GM10847 (cell line): ENCODE measurements around the gene DDX42.
A peak's percentile ranks its signal among the peaks of the same experiment; 100 is the strongest.

Experiments
- POLR2A ChIP-seq: IDR thresholded peaks from 2 replicates; pipeline ENCODE4 v1.6.1; 2011; ENCODE audit not compliant: insufficient read length; ENCODE audit errors: extremely low read depth

The DDX42 gene

DNA sequence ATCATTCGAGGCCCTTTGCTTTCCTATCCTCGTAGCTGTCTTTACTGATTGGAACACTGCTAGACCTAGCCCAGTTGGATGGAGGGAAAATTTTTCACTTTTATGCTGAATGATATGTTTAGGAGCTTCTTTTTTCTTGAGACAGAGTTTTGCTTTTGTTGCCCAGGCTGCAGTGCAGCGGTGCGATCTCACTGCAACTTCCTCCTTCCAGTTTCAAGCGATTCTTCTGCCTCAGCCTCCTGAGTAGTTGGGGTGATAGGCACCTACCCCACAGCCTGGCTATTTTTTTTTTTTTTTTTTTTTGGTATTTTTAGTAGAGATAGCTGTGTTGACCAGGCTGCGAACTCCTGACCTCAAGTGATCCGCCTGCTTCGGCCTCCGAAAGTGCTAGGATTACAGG is 36.0 kb downstream of the DDX42 start:
- TF ChIP-seq POLR2A, result no peak

DNA sequence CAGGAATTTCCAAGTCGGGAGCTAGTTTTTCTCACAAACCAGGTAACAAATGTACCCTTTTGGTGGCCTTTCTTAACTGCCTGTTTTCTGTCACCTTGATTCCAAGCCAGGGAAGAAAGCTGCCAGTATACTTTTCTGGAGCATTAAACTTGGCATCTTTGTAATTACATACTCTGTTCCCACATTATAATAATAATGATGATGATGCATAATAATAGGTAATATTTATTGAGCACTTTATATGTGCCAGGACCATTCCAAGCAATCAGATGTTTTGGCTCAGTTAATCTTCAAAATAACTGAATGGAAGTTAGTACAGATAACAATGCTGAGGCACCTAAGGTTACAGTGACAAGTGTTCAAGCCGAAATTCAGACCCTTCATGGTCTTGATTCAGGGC is 42.2 kb downstream of the DDX42 start:
- no peak for TF ChIP-seq POLR2A

DNA sequence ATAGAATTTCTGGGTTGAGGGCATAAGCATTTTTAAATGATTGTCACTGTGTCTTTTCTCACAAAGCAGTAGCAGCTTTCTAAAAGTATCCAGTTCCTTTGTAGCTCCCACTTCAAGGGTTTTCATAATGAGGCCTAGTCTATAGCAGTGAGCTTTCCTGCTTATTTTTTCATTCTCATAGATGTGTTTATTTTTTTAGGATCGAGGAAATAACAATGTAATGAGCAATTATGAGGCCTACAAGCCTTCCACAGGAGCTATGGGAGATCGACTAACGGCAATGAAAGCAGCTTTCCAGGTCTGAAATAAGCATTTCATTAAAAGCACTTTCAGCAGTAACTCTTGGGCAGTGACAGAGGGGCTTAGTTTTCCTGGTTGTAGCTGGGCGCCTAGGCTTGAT is 42.7 kb downstream of the DDX42 start:
- TF ChIP-seq POLR2A, result no peak

DNA sequence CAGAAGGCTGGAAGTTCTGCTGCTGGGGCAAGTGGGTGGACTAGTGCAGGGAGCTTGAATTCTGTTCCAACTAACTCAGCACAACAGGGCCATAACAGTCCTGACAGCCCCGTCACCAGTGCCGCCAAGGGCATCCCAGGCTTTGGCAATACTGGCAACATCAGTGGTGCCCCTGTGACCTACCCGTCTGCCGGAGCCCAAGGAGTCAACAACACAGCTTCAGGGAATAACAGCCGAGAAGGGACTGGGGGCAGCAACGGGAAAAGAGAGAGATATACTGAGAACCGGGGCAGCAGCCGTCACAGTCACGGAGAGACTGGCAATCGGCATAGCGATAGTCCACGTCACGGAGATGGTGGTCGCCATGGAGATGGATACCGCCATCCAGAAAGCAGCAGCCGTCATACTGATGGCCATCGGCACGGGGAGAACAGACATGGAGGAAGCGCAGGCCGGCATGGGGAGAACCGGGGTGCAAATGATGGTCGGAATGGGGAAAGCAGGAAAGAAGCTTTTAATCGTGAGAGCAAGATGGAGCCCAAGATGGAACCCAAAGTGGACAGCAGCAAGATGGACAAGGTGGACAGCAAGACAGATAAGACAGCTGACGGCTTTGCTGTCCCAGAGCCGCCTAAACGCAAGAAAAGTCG is 43.9 kb downstream of the DDX42 start:
- TF ChIP-seq POLR2A, result no peak

DNA sequence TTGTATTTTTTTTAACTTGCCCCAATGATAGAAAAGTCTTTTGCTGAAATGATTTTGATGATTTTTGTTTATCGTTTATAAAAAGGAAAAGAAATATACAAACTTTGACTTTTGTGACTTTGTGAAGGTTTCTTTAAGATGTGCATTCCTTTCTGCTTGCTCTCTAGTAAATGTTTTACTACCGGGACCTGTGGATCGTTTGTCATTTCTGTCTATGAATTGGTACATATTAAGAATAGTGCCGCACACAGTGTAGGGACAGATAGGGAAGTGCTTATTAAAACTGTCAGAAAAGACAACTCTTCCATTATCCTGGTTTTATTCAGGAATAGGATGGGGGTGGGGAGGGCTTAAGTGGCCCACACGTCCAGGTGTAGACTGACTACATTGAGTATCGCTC is 45.2 kb downstream of the DDX42 start:
- no peak for TF ChIP-seq POLR2A

DNA sequence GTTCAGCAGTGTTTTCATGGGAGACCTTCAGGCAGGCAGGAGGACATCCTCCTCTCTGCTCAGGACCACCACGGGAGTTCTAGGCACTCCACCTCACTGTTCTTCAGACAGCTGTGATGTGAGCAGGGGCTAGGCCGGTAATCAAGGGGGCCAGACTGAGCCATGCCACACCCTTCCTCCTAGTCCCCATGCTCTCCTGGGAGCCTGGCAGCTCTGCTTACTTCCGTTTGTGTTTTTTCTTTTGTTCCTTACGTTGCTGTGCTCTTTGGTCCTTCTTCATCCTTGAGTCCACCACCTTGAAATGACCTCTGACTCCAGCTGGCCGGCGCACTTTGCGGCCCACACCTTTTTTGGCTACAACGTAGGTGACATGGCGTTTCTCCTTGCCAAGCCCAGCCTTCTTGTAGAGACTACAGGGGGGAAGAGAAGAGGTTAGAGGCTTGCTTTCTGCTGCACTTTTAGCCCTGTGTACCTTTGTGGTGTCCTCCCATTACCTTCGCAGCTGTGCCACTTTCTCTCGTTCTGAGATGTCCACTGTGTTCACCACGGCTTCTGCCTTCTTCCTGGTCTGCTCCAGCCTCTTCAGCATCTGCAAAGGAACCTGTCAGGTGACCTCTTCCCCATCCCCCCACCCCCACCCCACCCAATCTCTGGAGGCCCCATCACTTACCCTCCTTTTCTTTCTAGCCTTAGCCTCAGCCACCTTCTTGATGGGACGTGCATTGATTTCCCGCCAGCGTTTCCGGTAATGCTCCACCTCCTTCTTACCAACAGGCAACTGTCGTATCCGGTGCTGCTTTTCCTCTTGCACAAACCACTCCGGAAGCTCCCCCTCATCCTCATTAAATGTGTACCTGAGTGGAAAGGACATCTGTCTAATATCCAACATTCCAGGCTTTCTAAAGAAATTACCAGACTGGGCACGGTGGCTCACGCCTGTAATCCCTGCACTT is 45.9 kb downstream of the DDX42 start:
- TF ChIP-seq POLR2A, result no peak

DNA sequence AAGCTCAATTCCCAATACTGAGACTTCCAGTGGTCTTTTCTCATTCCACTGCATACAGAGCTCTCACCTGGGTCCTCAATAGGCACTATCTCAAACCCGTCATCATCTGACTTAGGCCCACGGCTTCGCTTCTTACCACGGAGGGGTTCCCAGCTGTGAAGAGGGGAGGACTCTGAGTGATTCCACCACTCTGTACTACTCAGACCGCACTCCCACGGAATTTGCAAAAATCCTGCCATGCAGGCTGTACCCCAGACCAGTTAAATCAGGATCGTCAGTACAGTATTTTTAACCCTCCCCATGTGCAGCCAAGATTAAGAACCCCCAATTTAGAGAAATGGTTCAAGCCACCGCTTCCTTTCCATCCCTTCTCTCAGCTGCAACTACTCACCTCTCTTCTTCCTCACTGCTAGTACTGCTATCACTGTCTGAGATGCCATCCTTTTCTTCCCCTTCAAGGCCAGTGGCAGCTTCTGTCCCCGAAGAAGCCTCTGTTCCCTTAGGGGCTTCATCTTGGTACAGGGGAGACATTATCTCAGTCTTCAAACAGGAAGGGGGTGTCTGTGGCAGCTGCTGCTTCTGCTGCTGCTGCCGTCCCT is 47.1 kb downstream of the DDX42 start:
- no peak for TF ChIP-seq POLR2A

DNA sequence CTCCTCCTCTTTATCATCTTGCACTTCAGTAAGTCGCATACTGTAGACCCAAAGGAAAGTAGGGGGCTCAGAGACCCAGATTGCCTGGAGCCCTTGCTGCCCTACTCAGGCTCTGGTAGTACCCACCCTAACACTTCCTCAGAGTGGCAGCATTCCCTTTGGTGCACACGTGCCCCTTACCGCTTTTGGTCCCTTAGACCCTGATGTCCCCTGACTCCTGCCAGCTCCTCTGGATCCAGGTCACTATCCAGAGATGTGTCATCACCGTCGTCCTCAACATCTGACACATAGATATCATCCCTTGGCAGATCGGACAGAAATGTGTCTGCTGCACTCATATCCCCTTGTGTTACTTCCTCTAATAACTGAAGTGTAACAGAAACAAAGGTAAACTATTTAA is 47.8 kb downstream of the DDX42 start:
- no peak for TF ChIP-seq POLR2A

DNA sequence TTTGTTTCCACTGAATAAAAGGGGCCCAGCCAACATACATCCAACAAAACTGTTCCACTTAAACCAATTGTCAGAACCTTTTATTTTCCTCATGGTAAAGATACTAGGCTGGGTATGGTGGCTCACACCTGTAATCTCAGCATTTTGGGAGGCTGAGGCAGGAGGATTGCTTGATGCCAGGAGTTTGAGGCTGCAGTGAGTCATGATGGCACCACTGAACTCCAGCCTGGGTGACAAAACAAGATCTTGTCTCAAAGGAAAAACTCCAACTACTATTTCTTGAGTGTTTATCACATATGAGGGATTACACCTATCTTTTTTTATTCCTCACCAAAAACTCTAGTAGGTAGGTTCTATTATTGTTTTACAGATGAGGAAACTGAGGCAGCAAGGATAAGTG is 48.6 kb downstream of the DDX42 start:
- no peak for TF ChIP-seq POLR2A

DNA sequence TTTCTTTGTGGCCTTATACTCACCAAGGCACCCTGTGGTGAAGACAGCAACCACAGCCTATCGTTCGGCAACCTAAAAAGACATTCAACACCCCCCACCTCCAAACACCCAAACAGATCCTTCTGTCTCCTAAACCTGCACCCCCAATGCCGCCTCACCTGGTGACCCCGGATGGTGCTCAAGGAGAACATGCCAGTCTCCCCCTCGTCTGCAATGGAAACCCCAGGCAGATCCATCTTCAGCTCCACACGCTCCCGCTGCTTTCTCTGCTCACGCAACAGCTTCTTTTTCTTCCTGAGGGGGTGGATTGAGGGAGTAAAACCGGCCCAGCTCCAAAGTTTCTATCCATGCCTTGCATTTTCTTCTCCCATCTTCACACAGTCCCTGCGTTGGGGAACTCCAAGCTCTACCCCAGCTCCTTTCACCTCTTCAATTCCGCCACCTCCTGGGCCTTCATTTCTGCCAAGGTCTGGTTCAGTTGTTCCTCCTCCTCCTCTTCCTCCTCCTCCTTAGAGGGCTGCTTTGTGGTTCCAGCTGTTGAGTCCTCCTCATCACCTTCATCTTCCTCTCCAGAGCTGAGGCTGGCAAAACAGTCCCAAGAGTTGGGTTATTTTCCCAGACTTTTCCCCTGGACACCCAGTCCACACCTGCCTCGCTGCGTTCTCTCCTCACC is 49.8 kb downstream of the DDX42 start:
- TF ChIP-seq POLR2A, result no peak

DNA sequence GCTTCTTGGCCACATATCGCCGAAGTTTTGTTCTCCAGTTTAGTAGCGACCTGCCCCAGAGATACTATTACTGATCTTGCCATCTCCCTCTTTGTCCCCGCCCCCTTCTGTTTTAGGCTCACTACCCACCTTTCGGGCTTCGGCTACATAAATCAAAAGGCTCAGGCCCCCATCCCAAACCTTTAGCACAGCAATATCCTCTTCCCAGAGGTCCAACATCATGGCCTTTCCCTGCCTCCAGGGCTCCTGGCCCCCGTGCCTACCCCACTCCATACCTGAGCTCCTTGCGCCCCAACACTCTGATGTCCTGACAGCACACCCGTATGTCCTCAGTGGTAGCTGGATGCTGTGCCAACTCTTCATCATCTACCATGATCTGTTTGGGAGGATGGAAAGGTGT is 50.4 kb downstream of the DDX42 start:
- no peak for TF ChIP-seq POLR2A

DNA sequence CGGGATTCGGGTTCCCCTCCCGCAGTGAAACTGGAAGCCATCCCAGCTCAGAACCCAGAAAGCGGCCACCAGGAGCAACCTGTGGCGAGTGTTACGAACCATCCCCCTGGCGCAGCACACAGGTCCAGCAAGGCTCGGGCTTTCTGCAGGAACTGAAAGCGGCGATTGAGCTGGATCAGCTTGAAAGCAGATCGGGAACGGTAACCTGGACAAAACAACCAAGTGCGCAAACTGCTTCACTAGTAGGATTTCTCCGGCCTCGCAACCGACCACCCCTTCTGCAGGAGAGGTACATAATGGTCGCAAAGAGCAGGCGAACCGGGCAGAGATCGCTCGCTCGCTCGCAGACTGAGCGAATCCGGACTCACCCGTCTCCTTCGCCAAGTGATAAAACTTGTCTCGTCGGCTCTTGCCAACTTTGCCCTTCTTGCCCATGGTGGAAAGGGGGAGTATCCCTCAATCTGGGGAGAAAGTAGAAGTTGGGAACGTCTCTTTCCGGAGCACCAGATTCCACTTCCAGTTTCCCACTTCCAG is 52.6 kb downstream of the DDX42 start:
- no peak for TF ChIP-seq POLR2A

DNA sequence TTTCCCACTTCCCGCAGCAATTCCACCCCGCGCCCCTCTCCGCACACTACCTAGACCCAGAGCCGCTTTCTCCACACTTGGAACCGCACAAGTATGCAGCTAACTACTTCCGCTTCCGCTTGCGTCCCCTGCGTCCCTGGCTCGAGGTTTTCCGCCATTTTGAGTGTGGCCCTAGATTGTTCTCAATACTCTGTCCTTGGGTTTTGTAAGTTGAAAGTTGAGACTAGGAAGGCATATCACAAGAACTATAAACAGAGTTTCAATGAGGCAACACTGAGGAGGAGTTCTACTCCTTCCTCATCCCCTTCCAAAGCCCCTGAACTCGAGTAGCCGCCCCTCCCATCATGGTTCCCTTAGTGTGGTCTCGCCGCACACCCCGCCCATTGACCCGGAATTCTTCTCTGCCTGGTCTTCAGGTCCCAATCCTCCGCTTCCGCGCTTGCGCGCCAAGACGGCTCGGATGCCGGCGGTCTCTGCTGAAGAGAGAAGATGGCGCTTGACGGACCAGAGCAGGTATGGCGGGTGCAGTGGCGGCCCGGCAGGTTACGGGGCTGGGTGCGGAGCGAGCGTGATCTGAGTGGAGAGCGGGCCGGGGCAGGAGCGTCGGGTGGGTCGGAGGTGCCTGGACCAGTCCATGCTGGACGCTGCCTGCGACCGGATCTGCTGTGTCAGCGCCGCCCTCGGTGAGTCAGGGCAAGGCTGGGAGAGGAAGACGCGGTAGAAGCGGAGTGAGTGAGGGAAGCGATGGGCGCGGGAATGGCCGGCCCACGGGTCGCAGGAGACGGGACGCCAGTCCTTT is 53.2 kb downstream of the DDX42 start, which contains the start of the genes FTSJ3 and PSMC5:
FTSJ3 (minus strand) TSS at position 662 of the 799 bp plus-strand sequence. CDS start 761 bp downstream, outside the sequence.
PSMC5 (plus strand) TSS at position 430 of the 799 bp plus-strand sequence; CDS start at position 490, 60 bp downstream.
- peak; percentile 93 for TF ChIP-seq POLR2A

DNA sequence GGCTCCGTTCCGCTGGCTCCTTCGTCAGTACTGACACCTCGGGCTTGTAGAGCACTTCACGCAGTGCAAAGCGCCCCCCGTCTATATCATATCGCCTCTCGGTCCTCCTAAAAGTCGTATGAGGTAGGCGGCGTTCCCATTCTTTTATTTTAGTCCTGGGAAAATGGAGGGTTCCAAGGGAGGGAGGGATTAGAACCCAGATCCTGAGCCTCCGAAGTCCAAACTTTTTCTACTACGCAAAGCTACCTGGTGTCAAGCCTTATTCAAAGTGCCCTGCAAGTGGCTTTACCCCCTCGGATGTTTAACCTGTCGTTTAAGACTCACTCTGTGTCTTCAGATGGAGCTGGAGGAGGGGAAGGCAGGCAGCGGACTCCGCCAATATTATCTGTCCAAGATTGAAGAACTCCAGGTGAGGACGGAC is 53.8 kb downstream of the DDX42 start:
- TF ChIP-seq POLR2A, result no peak

DNA sequence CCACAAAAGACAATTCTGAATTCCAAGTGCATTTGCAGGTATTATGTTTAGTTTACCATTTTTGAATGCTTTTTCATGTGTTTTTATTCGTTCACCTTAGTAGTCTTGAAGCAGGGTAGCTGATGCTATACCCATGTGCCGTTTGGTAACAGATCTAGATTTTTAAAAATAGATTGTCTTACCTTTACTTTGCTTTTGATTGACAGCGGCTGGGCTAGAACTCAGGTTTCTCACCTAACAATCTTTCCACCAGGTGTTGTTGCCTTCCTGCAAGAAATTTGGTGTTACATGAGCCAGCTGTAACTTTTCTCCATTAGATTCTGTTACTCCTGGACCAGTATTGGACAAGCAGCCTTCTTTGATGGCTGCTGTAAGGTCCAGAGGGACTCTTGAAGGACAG is 55.0 kb downstream of the DDX42 start:
- no peak for TF ChIP-seq POLR2A

DNA sequence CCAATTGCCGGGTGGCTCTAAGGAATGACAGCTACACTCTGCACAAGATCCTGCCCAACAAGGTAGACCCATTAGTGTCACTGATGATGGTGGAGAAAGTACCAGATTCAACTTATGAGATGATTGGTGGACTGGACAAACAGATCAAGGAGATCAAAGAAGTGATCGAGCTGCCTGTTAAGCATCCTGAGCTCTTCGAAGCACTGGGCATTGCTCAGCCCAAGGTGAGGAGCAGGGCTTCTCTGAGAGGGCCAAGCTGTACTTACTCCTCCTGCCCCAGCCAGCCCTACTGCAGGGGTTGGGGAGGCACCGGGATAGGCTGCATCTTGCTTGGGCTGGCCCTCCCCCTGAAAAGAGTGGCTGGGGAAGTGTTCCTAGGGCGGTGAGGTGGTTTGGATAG is 56.3 kb downstream of the DDX42 start:
- no peak for TF ChIP-seq POLR2A
